IgD-negative memory B cell (primary cell): ENCODE data around the gene VPS13A. TPM values are rescaled to one million over a fixed set of nuclear protein-coding genes. Genes with fewer than 3 reads are reported as not detected.

ENCODE experiments used
- H3K27ac Mint-ChIP-seq, 3 donors: one replicate each; pipeline ENCODE4 v1.8.0; 2020 to 2022; ENCODE audit warnings: mild to moderate bottlenecking in 3 of 3, mixed read lengths in 3 of 3, moderate library complexity in 1 of 3
- H3K27me3 Mint-ChIP-seq: one replicate; pipeline ENCODE4 v1.8.0; 2021; ENCODE audit warnings: mixed read lengths
- H3K36me3 Mint-ChIP-seq: one replicate; pipeline ENCODE4 v1.8.0; 2020; ENCODE audit warnings: mild to moderate bottlenecking, mixed read lengths
- H3K4me1 Mint-ChIP-seq, 3 donors: one replicate each; pipeline ENCODE4 v1.8.0; 2020 to 2022; ENCODE audit warnings: mixed read lengths in 3 of 3, mild to moderate bottlenecking in 1 of 3
- H3K4me3 Mint-ChIP-seq, 4 donors: one replicate each; pipeline ENCODE4 v1.8.0; 2020 to 2022; ENCODE audit warnings: mild to moderate bottlenecking in 4 of 4, mixed read lengths in 4 of 4, moderate library complexity in 3 of 4
- H3K9me3 Mint-ChIP-seq, 3 donors: one replicate each; pipeline ENCODE4 v1.8.0; 2020 to 2021; ENCODE audit warnings: mixed read lengths in 3 of 3, mild to moderate bottlenecking in 1 of 3
- polyA plus RNA-seq: library from polyadenylated mRNA; unstranded; fragments of 300-500 nt; fragmentation: Illumina TruSeq; gene quantifications from one replicate; pipeline ENCODE4 v1.2.3, GENCODE V29; 2021

Gene VPS13A
- polyA plus RNA-seq, 1 donor from 2014 or later = 3.9 TPM

GRCh38 chr9:77170991-77171699, 6.2 kb upstream of the VPS13A start:
- H3K4me1 Mint-ChIP-seq = peaks cover 1 to 10% (median 4%) of the 10 kb centered on the region in 3 donors
- H3K27ac Mint-ChIP-seq = peak overlapping the region in 1 of 3 donors; percentile 35
- H3K27me3 Mint-ChIP-seq = no peaks in the 10 kb centered on the region
- H3K9me3 Mint-ChIP-seq = no peaks in the 10 kb centered on the region
- H3K36me3 Mint-ChIP-seq = no peaks in the 10 kb centered on the region
- H3K4me3 Mint-ChIP-seq = no peak overlapping the region

GRCh38 chr9:77175151-77175550, 2.2 kb upstream of the VPS13A start:
- H3K4me3 Mint-ChIP-seq = peak overlapping the region in 2 of 4 donors; percentile 50 to 99
- H3K4me1 Mint-ChIP-seq = peaks cover 12 to 29% (median 20%) of the 10 kb centered on the region in 3 donors
- H3K36me3 Mint-ChIP-seq = no peaks in the 10 kb centered on the region
- no peaks in the 10 kb centered on the region for H3K9me3 Mint-ChIP-seq
- peak overlapping the region in 2 of 3 donors; percentile 47 to 52 for H3K27ac Mint-ChIP-seq
- H3K27me3 Mint-ChIP-seq = no peaks in the 10 kb centered on the region

GRCh38 chr9:77176106-77176505, 1.2 kb upstream of the VPS13A start:
- Mint-ChIP-seq H3K9me3 (no peaks in the 10 kb centered on the region), H3K27ac (peak overlapping the region; percentile 52 to 98 (median 96)), H3K4me3 (peak overlapping the region in 3 of 4 donors; percentile 56 to 99 (median 90)), H3K27me3 (no peaks in the 10 kb centered on the region), H3K36me3 (no peaks in the 10 kb centered on the region), H3K4me1 (peaks cover 13 to 29% (median 20%) of the 10 kb centered on the region in 3 donors)

GRCh38 chr9:77176686-77177142, 620 bp upstream of the VPS13A start:
- Mint-ChIP-seq H3K4me3 (peak overlapping the region; percentile 90 to 99 (median 95)), H3K36me3 (no peaks in the 10 kb centered on the region), H3K27ac (peak overlapping the region; percentile 94 to 98 (median 96)), H3K27me3 (no peaks in the 10 kb centered on the region), H3K4me1 (peaks cover 13 to 27% (median 20%) of the 10 kb centered on the region in 3 donors), H3K9me3 (no peaks in the 10 kb centered on the region)

- Mint-ChIP-seq H3K4me3 (peak overlapping the region; percentile 90 to 99 (median 95)), H3K27ac (peak overlapping the region; percentile 94 to 98 (median 96)), H3K27me3 (no peaks in the 10 kb centered on the region), H3K9me3 (no peaks in the 10 kb centered on the region), H3K4me1 (peaks cover 13 to 24% (median 24%) of the 10 kb centered on the region in 3 donors), H3K36me3 (no peaks in the 10 kb centered on the region)
Observed at GRCh38 chr9:77177894-77178794, 810 bp downstream of the VPS13A start.

- Mint-ChIP-seq H3K36me3 (no peaks in the 10 kb centered on the region), H3K4me1 (peaks cover 13 to 27% (median 24%) of the 10 kb centered on the region in 3 donors), H3K4me3 (peak overlapping the region in 3 of 4 donors; percentile 56 to 99 (median 70)), H3K27ac (no peak overlapping the region), H3K27me3 (no peaks in the 10 kb centered on the region), H3K9me3 (no peaks in the 10 kb centered on the region)
Observed at GRCh38 chr9:77180056-77180455, 2.7 kb downstream of the VPS13A start.

GRCh38 chr9:77183581-77183980, 6.2 kb downstream of the VPS13A start:
- peaks cover 0 to 1% (median 0%) of the 10 kb centered on the region in 3 donors for H3K9me3 Mint-ChIP-seq
- no peaks in the 10 kb centered on the region for H3K27me3 Mint-ChIP-seq
- peaks cover 14 to 18% (median 14%) of the 10 kb centered on the region in 3 donors for H3K4me1 Mint-ChIP-seq
- no peak overlapping the region for H3K27ac Mint-ChIP-seq
- peaks cover 4% of the 10 kb centered on the region for H3K36me3 Mint-ChIP-seq
- peak overlapping the region in 1 of 4 donors; percentile 28 for H3K4me3 Mint-ChIP-seq

GRCh38 chr9:77188242-77188641, 10.9 kb downstream of the VPS13A start:
- Mint-ChIP-seq H3K4me3 (no peak overlapping the region), H3K9me3 (peaks cover 0 to 1% (median 0%) of the 10 kb centered on the region in 3 donors), H3K27ac (no peak overlapping the region)

GRCh38 chr9:77194423-77194822, 17.1 kb downstream of the VPS13A start:
- Mint-ChIP-seq H3K4me1 (peaks cover 15 to 38% (median 31%) of the 10 kb centered on the region in 3 donors), H3K27ac (peak overlapping the region in 1 of 3 donors; percentile 20), H3K9me3 (no peaks in the 10 kb centered on the region), H3K36me3 (peaks cover 2% of the 10 kb centered on the region), H3K27me3 (no peaks in the 10 kb centered on the region), H3K4me3 (no peak overlapping the region)

More at GRCh38 chr9:77188242-77188641, 10.9 kb downstream of the VPS13A start:
- H3K4me1 Mint-ChIP-seq = peaks cover 13 to 29% (median 21%) of the 10 kb centered on the region in 3 donors
- no peaks in the 10 kb centered on the region for H3K27me3 Mint-ChIP-seq
- H3K36me3 Mint-ChIP-seq = peaks cover 6% of the 10 kb centered on the region

GRCh38 chr9:77210116-77210515, 32.8 kb downstream of the VPS13A start:
- no peaks in the 10 kb centered on the region for H3K9me3 Mint-ChIP-seq
- H3K27ac Mint-ChIP-seq = no peak overlapping the region
- H3K36me3 Mint-ChIP-seq = peaks cover 10% of the 10 kb centered on the region
- no peaks in the 10 kb centered on the region for H3K4me1 Mint-ChIP-seq
- H3K4me3 Mint-ChIP-seq = no peak overlapping the region
- no peaks in the 10 kb centered on the region for H3K27me3 Mint-ChIP-seq

GRCh38 chr9:77211561-77211960, 34.2 kb downstream of the VPS13A start:
- peaks cover 10% of the 10 kb centered on the region for H3K36me3 Mint-ChIP-seq
- no peak overlapping the region for H3K27ac Mint-ChIP-seq
- H3K27me3 Mint-ChIP-seq = no peaks in the 10 kb centered on the region
- no peak overlapping the region for H3K4me3 Mint-ChIP-seq
- no peaks in the 10 kb centered on the region for H3K4me1 Mint-ChIP-seq
- no peaks in the 10 kb centered on the region for H3K9me3 Mint-ChIP-seq

GRCh38 chr9:77212801-77213200, 35.5 kb downstream of the VPS13A start:
- no peak overlapping the region for H3K27ac Mint-ChIP-seq
- H3K9me3 Mint-ChIP-seq = no peaks in the 10 kb centered on the region
- peaks cover 7% of the 10 kb centered on the region for H3K36me3 Mint-ChIP-seq
- no peak overlapping the region for H3K4me3 Mint-ChIP-seq
- no peaks in the 10 kb centered on the region for H3K27me3 Mint-ChIP-seq
- no peaks in the 10 kb centered on the region for H3K4me1 Mint-ChIP-seq

GRCh38 chr9:77215874-77216273, 38.5 kb downstream of the VPS13A start:
- Mint-ChIP-seq H3K4me3 (no peak overlapping the region), H3K36me3 (peaks cover 12% of the 10 kb centered on the region), H3K27me3 (no peaks in the 10 kb centered on the region), H3K4me1 (no peaks in the 10 kb centered on the region), H3K27ac (peak overlapping the region in 1 of 3 donors; percentile 91), H3K9me3 (no peaks in the 10 kb centered on the region)

- H3K4me1 Mint-ChIP-seq = no peaks in the 10 kb centered on the region
- H3K4me3 Mint-ChIP-seq = no peak overlapping the region
- no peaks in the 10 kb centered on the region for H3K27me3 Mint-ChIP-seq
- no peaks in the 10 kb centered on the region for H3K9me3 Mint-ChIP-seq
- peaks cover 11% of the 10 kb centered on the region for H3K36me3 Mint-ChIP-seq
- H3K27ac Mint-ChIP-seq = peak overlapping the region in 1 of 3 donors; percentile 6
Observed at GRCh38 chr9:77218612-77219011, 41.3 kb downstream of the VPS13A start.

- Mint-ChIP-seq H3K9me3 (no peaks in the 10 kb centered on the region), H3K36me3 (peaks cover 11% of the 10 kb centered on the region), H3K4me1 (no peaks in the 10 kb centered on the region), H3K27me3 (no peaks in the 10 kb centered on the region), H3K4me3 (no peak overlapping the region), H3K27ac (no peak overlapping the region)
Observed at GRCh38 chr9:77221431-77221830, 44.1 kb downstream of the VPS13A start.
